Measurements from ENCODE around the gene SH3TC1.

The SH3TC1 gene

DNA sequence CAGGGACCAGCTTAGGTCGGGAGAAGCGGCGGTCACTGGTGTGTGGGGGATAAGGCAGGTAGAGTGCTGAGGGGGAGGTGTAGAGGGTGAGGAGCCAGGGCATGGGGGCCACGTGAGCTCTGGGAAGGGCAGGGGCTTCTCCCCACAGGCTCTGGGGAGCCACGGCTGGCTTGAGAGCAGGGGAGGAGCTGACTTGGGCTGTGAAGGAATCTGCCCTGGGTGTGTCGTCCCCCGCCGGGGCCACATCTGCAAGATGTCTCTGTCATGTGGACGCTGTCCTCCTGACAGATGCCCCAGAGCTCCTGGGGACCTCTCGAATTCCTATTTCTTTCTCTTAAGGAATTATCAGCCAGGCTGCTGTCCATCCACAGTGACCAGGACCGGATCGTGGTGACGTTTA lies 15.0 kb downstream of the SH3TC1 start:
- POLR2A ChIA-PET (ENCODE audit: low non-redundant PET) = no interaction called here
- DNase-seq (ENCODE audit: low spot score) = no peak
- CTCF ChIA-PET = no interaction called here
- TF ChIP-seq CTCF (conservative IDR thresholded peaks at IDR 0.05; ENCODE audit: low read depth) = no peak
- H3K27ac ChIP-seq = peak overlapping the region; percentile 78

GRCh38 chr4:8215001-8215427 lies 15.9 kb downstream of the SH3TC1 start:
- peak overlapping the region; percentile 78 for H3K27ac ChIP-seq
- ChIA-PET CTCF (interaction anchor here (0.6 kb wide), 2 partner anchors 191 to 1622 kb away, joined by 3 read pairs; no protein-coding TSS in a partner anchor), POLR2A (ENCODE audit: low non-redundant PET) (no interaction called here)
- no peak for DNase-seq (ENCODE audit: low spot score)
- no peak for TF ChIP-seq CTCF (conservative IDR thresholded peaks at IDR 0.05; ENCODE audit: low read depth)

DNA sequence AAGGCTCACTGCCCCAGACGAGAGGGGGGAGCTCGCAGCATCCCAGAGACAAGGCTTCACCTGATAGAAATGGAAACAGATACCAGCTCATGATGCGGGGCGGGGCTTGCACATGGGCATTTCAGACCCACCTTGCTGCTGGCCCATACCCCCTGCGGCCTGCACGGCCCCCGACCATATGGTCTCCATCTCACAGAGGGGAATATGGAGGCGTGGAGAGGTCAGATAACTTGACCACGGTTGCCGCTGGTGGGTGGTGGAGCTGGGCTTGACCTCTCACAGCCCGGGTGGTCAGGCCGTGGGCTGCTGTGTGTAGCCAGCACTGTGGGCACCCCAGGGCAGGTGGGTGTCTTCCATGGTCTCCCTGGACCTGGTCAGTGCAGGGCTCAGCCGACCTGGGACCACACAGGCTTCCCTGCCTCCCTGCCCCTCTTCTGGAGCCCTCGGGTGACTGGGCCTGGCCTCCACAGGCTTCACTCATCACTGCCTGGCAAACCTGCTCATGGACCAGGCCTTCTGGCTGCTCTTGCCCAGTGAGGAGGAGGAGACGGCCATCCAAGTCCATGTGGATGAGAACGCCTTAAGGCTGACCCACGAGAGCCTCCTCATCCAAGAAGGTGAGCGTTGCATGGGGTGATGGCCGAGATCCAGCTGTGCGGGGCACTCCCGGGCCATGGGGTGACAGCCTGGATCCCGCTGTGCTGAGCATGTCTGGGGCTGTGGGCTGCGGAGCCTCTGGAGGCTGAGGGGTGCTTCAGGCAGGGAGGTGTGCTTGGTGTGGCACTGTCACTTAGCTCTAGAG lies 16.8 kb downstream of the SH3TC1 start:
- DNase-seq (ENCODE audit: low spot score) = no peak
- ChIA-PET CTCF (interaction anchor here (0.6 kb wide), 1 partner anchor 190 kb away, joined by 3 read pairs; no protein-coding TSS in a partner anchor), POLR2A (ENCODE audit: low non-redundant PET) (no interaction called here)
- no peak for TF ChIP-seq CTCF (conservative IDR thresholded peaks at IDR 0.05; ENCODE audit: low read depth)
- H3K27ac ChIP-seq = peak overlapping the region; percentile 78

GRCh38 chr4:8216443-8217245 lies 17.6 kb downstream of the SH3TC1 start:
- TF ChIP-seq CTCF (conservative IDR thresholded peaks at IDR 0.05; ENCODE audit: low read depth) = no peak
- no peak for DNase-seq (ENCODE audit: low spot score)
- CTCF ChIA-PET = no interaction called here
- POLR2A ChIA-PET (ENCODE audit: low non-redundant PET) = no interaction called here
- peak overlapping the region; percentile 78 for H3K27ac ChIP-seq

DNA sequence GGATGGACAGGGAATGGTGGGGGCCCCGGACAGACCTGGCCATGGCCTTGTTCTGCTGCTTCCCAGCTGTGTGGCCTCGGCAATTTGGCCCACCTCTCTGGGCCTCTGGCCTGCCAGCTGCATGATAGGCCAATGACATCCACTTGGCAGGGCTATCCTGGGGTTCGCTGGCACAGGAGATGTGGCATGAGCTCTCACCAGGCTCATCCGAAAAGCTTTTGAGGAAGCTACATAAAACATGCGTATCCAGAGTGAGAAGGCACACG lies 18.1 kb downstream of the SH3TC1 start:
- ChIA-PET CTCF (interaction anchor here (0.7 kb wide), 1 partner anchor 48 kb away, joined by 3 read pairs; no protein-coding TSS in a partner anchor), POLR2A (ENCODE audit: low non-redundant PET) (no interaction called here)
- TF ChIP-seq CTCF (conservative IDR thresholded peaks at IDR 0.05; ENCODE audit: low read depth) = no peak
- DNase-seq (ENCODE audit: low spot score) = no peak
- H3K27ac ChIP-seq = peak overlapping the region; percentile 4; the same call in 1 of the 2 replicates

- ChIA-PET POLR2A (ENCODE audit: low non-redundant PET) (no interaction called here), CTCF (interaction anchor here (0.7 kb wide), 1 partner anchor 49 kb away, joined by 3 read pairs; no protein-coding TSS in a partner anchor)
- TF ChIP-seq CTCF (conservative IDR thresholded peaks at IDR 0.05; ENCODE audit: low read depth) = no peak
- H3K27ac ChIP-seq = no peak overlapping the region
- no peak for DNase-seq (ENCODE audit: low spot score)
These were observed 18.8 kb downstream of the SH3TC1 start for GRCh38 chr4:8217871-8218270.
